HL-60 (cell line): Measurements from ENCODE around the gene FCHSD2.

Source experiments
- SPI1 ChIP-seq: IDR thresholded peaks from 2 replicates; pipeline ENCODE4 v1.6.1; 2012; ENCODE audit warnings: low read depth, mild to moderate bottlenecking, borderline replicate concordance
- TF ChIP-seq, protein P1 (sequence below): IDR thresholded peaks from one replicate; pipeline ENCODE4 v1.5.1; 2011; ENCODE audit warnings: low read length, control low read depth, inconsistent platforms; ENCODE audit not compliant: insufficient read depth
- TF ChIP-seq, protein P2 (sequence below): IDR thresholded peaks from 2 replicates; pipeline ENCODE4 v1.6.1; 2012; ENCODE audit warnings: low read depth; ENCODE audit not compliant: insufficient replicate concordance

- TF ChIP-seq, protein P1, sequence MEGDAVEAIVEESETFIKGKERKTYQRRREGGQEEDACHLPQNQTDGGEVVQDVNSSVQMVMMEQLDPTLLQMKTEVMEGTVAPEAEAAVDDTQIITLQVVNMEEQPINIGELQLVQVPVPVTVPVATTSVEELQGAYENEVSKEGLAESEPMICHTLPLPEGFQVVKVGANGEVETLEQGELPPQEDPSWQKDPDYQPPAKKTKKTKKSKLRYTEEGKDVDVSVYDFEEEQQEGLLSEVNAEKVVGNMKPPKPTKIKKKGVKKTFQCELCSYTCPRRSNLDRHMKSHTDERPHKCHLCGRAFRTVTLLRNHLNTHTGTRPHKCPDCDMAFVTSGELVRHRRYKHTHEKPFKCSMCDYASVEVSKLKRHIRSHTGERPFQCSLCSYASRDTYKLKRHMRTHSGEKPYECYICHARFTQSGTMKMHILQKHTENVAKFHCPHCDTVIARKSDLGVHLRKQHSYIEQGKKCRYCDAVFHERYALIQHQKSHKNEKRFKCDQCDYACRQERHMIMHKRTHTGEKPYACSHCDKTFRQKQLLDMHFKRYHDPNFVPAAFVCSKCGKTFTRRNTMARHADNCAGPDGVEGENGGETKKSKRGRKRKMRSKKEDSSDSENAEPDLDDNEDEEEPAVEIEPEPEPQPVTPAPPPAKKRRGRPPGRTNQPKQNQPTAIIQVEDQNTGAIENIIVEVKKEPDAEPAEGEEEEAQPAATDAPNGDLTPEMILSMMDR = no peak
- TF ChIP-seq, protein P2, sequence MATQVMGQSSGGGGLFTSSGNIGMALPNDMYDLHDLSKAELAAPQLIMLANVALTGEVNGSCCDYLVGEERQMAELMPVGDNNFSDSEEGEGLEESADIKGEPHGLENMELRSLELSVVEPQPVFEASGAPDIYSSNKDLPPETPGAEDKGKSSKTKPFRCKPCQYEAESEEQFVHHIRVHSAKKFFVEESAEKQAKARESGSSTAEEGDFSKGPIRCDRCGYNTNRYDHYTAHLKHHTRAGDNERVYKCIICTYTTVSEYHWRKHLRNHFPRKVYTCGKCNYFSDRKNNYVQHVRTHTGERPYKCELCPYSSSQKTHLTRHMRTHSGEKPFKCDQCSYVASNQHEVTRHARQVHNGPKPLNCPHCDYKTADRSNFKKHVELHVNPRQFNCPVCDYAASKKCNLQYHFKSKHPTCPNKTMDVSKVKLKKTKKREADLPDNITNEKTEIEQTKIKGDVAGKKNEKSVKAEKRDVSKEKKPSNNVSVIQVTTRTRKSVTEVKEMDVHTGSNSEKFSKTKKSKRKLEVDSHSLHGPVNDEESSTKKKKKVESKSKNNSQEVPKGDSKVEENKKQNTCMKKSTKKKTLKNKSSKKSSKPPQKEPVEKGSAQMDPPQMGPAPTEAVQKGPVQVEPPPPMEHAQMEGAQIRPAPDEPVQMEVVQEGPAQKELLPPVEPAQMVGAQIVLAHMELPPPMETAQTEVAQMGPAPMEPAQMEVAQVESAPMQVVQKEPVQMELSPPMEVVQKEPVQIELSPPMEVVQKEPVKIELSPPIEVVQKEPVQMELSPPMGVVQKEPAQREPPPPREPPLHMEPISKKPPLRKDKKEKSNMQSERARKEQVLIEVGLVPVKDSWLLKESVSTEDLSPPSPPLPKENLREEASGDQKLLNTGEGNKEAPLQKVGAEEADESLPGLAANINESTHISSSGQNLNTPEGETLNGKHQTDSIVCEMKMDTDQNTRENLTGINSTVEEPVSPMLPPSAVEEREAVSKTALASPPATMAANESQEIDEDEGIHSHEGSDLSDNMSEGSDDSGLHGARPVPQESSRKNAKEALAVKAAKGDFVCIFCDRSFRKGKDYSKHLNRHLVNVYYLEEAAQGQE = no peak
- TF ChIP-seq SPI1 = no peak
These were observed 132.1 kb downstream of the FCHSD2 start for GRCh38 chr11:73009972-73010371.
